GM19455 (cell line): ENCODE measurements around the gene ADARB2.
"Not testable (repeated sequence)": the region's sequence is repeated elsewhere in the genome, so short reads cannot be mapped to it uniquely, and the experiment has no call there.

Source experiments
- ATAC-seq: cut with Tn5 transposase; IDR thresholded peaks from one replicate; pipeline ENCODE4 v1.9.1; 2021; ENCODE audit not compliant: unreplicated experiment

ADARB2 gene

DNA sequence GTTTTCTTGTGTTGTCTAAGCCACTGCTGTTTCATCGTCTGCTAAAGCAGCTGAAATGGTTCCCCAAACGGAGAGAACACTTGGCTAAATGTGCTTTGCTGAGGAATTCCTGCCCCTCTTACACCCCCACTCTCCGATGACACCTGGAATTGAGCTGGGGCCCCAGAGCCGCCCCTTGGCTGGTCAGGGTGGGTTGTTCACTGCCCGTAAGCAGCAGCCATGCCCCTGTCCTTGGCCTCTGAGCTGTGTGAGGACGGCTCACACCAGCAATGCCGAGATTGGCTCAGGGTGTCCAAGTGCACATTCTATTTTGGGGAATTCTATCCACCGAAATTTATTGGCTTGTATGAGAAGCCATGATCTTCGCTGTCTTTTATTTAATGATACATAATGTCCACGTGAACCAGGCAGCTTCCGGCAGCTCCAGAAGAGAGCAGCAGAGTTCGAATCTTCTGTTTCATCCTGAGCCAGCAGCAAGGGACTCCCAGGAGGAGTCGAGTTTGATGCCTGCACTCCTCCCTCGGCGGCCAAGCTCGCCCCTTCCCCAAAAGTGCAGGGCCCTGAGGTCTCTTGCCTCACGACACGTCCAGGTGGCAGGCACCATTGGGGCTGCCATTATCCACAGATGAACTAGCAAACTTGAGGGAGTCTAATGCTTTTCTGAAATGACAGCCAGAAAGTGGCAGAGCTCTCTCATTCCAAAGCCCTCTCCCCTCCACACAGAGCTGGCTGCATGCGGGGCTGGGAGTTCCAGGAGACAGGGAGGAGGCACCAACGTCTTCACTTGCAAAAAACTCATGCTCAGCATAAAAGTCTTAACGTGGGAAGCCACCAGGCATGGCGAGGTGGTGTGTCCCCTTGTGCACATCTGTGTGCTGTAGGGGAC, 567.1 kb downstream of the ADARB2 start:
- ATAC-seq, result no peak

DNA sequence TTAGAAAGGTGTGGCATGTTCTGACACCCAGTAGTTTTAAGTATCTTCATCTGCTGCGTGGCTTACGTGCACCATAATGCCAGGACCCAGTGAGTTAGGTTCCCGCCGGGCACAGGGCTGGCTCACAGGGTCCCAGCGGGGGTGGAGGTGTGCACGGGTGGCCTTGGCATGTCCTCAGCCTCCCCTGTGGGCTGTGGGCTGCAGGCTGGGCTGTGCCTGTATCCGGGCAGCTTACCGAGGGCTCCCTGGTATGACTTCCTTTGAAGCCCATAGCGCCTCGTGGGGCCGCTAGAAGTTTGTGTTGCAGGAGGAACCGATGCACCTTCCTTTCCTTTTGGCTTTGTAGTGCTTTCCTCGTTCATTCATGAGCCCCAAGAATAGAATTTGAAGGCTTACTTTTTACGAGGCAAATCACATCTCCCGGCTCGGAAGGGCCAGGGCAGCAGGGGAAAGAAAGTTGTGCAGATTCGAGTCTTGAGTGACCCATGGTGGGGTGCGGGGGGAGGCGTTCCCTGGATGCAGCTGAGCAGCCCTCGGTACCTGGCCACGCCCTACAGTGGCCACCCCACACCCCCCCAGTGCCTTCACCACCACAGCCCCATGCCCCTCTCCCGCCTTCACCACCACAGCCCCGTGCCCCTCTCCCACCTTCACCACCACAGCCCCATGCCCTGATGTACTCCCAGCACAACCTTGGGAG, 568.0 kb downstream of the ADARB2 start:
- no peak for ATAC-seq

DNA sequence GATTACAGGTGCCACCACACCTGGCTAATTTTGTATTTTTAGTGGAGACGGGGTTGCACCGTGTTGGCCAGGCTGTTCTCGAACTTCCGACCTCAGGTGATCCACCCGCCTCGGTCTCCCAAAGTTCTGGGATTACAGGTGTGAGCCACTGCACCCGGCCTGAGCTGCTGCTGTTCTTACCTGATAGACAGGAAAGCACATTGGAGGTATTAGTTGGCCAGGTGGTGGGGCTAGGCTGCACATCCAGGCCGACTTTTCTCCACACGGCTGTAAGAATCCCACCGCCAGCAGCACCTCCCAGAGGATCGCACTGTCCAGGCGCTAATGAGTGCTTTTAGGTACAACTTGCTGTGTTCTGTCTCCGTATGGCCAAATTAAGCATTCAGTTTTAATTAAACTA, 568.6 kb downstream of the ADARB2 start:
- no peak for ATAC-seq

GRCh38 chr10:1166828-1167275, 570.5 kb downstream of the ADARB2 start:
- ATAC-seq, result no peak

- no peak for ATAC-seq
These were observed 571.1 kb downstream of the ADARB2 start for GRCh38 chr10:1166101-1166827.

DNA sequence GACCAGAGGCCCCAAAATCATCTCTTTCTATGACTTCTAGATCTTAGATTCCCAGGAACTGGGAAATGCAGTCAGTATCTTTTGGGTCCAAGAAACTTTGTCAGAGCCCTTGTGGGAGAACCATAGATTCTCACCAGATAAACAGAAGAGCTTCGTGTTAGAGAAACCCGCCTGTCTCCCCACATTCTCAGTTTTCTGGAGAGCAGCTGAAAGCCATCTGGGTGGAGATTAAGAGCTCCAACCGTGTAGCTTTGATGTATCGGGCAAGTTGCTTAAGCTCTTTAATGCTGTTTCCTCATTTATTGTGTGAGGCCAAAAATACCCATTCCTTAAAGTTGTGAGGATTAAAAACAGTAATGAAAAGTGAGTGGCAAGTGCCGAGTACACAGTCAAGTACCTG, 573.5 kb downstream of the ADARB2 start:
- ATAC-seq, result no peak

DNA sequence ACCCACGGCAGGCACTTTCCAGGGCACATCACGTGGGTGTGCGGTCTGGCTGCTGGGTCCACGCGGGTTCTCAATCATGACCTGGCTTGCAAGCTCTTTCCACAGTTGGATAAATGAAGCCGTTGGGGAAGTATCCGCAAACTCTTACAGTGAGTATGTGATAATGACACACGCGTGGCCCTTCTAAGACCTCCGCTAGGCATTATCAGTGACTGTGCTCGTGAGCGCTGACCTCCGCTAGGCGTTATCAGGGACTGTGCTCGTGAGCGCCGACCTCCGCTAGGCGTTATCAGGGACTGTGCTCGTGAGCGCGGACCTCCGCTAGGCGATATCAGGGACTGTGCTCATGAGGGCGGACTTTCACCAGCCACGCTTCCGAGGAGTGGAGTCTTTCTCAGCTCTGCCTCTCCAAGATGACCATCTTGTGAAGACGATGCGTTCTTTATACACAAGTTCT, 574.1 kb downstream of the ADARB2 start:
- ATAC-seq, result no peak

DNA sequence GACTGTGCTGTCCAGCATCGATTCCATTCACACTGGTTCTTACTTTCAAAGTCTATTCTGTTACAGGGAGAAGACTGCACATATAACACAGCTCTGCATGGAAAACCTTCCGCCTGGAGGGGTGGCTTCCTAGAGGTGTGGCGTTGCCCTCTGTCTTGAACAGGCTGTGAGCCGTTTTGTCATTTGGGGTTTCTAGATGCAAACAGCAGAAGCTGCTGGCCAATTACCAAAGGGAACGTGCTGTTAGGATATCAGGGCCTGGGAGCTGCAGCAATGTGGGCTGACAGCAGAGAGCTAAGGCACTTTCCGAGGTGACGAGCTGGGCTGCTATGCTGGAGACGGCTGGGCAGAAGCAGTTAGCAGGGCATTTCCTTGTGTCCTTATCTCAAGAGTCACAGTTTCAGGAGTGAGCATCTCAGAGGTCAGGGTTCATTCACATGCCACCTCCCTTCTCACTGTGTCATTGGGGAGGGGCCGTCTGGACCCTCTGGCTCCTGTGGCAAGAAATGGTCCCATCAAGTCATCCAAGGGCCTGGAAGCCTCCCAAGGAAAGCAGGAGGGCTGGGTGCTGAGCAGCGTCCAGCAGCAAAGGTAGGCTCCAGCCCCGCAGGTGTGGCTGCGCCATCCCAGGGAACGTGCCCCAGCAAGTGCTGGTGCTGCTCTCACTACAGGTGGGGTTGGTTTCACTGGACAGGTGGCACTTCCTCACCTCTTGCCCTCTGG, 574.7 kb downstream of the ADARB2 start:
- ATAC-seq, result no peak

- not testable (repeated sequence) for ATAC-seq
These were observed 576.0 kb downstream of the ADARB2 start for GRCh38 chr10:1161315-1161673.

- ATAC-seq, result no peak
These were observed 576.6 kb downstream of the ADARB2 start for GRCh38 chr10:1160561-1161314.

- ATAC-seq, result no peak
These were observed 577.9 kb downstream of the ADARB2 start for GRCh38 chr10:1159131-1160061.

DNA sequence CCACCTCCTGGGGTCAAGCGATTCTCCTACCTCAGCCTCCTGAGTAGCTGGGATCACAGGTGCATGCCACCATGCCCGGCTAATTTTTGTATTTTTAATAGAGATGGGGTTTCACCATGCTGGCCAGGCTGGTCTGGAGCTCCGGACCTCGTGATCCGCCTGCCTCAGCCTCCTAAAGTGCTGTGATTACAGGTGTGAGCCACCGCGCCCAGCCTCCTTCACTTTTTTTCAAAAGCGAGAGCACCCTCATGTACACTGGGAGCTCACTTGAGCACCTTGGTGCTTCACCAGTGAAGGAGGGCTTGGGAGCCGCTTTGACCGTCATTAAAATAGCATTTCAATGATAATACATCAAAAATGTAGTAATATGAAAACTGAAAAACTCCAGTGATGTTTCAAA, 578.8 kb downstream of the ADARB2 start:
- not testable (repeated sequence) for ATAC-seq

DNA sequence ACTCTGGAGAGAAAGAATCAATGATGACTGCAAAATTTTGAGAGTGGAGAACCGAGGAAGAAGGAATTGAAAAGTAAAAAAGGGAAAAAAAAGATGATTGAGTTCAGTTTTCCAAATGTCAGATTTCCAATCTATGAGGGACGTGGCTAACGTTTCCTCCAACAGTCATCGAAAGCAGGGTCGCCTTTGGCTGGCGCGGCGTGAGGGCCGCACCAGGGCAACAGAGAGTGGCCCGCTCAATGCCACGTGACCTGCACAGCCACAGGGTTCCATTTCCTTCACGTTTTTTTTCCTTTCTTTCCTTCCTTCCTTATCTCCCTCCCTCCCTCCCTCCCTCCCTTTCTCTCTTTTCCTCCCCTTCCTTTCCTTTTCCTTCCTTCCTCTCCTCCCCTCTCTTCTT, 579.3 kb downstream of the ADARB2 start:
- ATAC-seq, result no peak

GRCh38 chr10:1157615-1157933, 579.8 kb downstream of the ADARB2 start:
- ATAC-seq, result no peak

DNA sequence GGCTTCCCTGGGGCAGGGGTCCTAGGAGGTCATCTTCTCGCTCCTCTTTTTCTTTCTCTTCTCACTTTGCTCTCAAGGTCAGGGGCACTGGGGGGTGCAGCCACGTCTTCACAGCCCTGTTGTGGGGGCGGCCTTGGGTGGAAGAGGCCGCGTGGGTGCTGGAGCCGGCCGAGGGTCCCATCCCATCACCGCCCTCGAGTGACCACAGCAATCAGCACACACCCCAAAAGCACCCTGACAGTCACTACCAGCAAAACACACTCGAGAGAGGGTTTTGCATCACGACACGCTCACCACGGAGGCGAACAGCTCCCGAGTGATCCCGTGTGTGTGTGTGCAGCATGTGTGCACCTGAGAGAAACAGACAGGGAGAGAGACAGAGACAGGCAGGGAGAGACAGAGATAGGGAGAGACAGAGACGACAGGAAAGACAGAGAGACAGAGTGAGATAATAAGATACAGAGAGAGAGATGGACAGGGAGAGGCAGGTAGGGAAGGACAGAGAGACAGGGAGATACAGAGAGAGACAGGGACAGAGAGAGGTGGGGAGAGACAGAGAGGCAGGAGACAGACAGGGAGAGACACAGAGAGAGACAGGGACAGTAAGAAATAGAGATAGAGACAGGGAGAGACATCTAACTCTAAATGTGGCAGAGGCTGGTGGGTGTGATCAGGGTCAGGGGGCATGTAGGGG, 580.3 kb downstream of the ADARB2 start:
- ATAC-seq, result no peak

- no peak for ATAC-seq
These were observed 580.8 kb downstream of the ADARB2 start for GRCh38 chr10:1156616-1156886.

GRCh38 chr10:1155791-1156615, 581.3 kb downstream of the ADARB2 start:
- no peak for ATAC-seq
